ENCODE results near the gene STAMBPL1. TPM values are rescaled to one million over a fixed set of nuclear protein-coding genes. Genes with fewer than 3 reads are reported as not detected.
A peak's percentile ranks its signal among the peaks of the same experiment; 100 is the strongest.

The STAMBPL1 gene
- 1 to 10 TPM; 1.2 to 3.5 (median 2.3) TPM for total RNA-seq
- 1 to 10 TPM; 2.2 to 2.7 TPM for polyA plus RNA-seq

GRCh38 chr10:88879534-88880281, at the start of gene STAMBPL1:
TSS of gene STAMBPL1 (plus strand) at chr10:88880245. CDS start at chr10:88901709, 21,464 bp downstream.
- peak within 1 kb of the TSS; percentile 57 to 85 (median 74) for H3K4me3 ChIP-seq
- no peaks in the 10 kb centered on the region for H3K36me3 ChIP-seq
- H3K9me3 ChIP-seq = no peaks in the 10 kb centered on the region
- WGBS, 2 donors = 5 to 7% methylated on average over 21 to 26 of the region's 26 CpGs
- H3K27ac ChIP-seq = peak within 1 kb of the TSS; percentile 64 to 92 (median 80)
- FAIRE-seq = no peak
- intact Hi-C loops (cut with DNase I) = no loop called here
- peak in 1 of 6 donors; percentile 45 for DNase-seq
- no peak for TF ChIP-seq CTCF (IDR thresholded peaks at IDR 0.05)
- peaks cover 0 to 4% (median 0%) of the 10 kb centered on the region in 3 donors for H3K4me1 ChIP-seq
- H3K27me3 ChIP-seq = peaks cover 0 to 3% (median 0%) of the 10 kb centered on the region in 4 donors
- peak; percentile 70 to 80 (median 74) for ATAC-seq

GRCh38 chr10:88830643-88831268, 49.3 kb upstream of the STAMBPL1 start:
- Histone ChIP-seq H3K27me3 (no peaks in the 10 kb centered on the region), H3K4me1 (peaks cover 0 to 1% (median 0%) of the 10 kb centered on the region in 3 donors), H3K9me3 (no peaks in the 10 kb centered on the region), H3K4me3 (no peak overlapping the region), H3K27ac (no peak overlapping the region), H3K36me3 (no peaks in the 10 kb centered on the region)
- FAIRE-seq (no peak), DNase-seq (no peak), ATAC-seq (no peak)
- intact Hi-C loops (cut with DNase I) = loop anchor here in 2 of 3 donors (5.0 to 10.0 kb wide), 2 partner anchors 102 to 104 kb away; no protein-coding TSS in a partner anchor
- 71 to 81% methylated on average over 9 of the region's 9 CpGs for WGBS, 2 donors
- TF ChIP-seq CTCF (IDR thresholded peaks at IDR 0.05) = no peak

- ATAC-seq (no peak), DNase-seq (no peak)
- intact Hi-C loops (cut with DNase I) = loop anchor here in 2 of 3 donors (5.0 to 10.0 kb wide), 2 partner anchors 101 to 103 kb away; no protein-coding TSS in a partner anchor
Measured at GRCh38 chr10:88831709-88832108, 48.3 kb upstream of the STAMBPL1 start.

GRCh38 chr10:88832376-88832775, 47.7 kb upstream of the STAMBPL1 start:
- intact Hi-C loops (cut with DNase I) = loop anchor here in 2 of 3 donors (5.0 to 10.0 kb wide), 2 partner anchors 100 to 102 kb away; no protein-coding TSS in a partner anchor
- Histone ChIP-seq H3K27ac (no peak overlapping the region), H3K27me3 (no peaks in the 10 kb centered on the region), H3K4me1 (peaks cover 0 to 8% (median 0%) of the 10 kb centered on the region in 3 donors), H3K36me3 (no peaks in the 10 kb centered on the region), H3K4me3 (no peak overlapping the region), H3K9me3 (no peaks in the 10 kb centered on the region)
- DNase-seq = no peak
- no peak for ATAC-seq
- FAIRE-seq = peak; percentile 68
- TF ChIP-seq CTCF (IDR thresholded peaks at IDR 0.05) = no peak

More at GRCh38 chr10:88831709-88832108, 48.3 kb upstream of the STAMBPL1 start:
- H3K27me3 ChIP-seq = no peaks in the 10 kb centered on the region
- FAIRE-seq = no peak
- no peak overlapping the region for H3K4me3 ChIP-seq
- no peaks in the 10 kb centered on the region for H3K9me3 ChIP-seq
- 62 to 75% methylated on average over 8 of the region's 8 CpGs for WGBS, 2 donors
- H3K36me3 ChIP-seq = no peaks in the 10 kb centered on the region
- H3K4me1 ChIP-seq = peaks cover 0 to 8% (median 0%) of the 10 kb centered on the region in 3 donors
- TF ChIP-seq CTCF (IDR thresholded peaks at IDR 0.05) = no peak
- H3K27ac ChIP-seq = no peak overlapping the region

Measured in pancreas (tissue), 10 donors.